Adrenal gland (tissue), 12 donors: ENCODE results near the gene ZP1. TPM values are rescaled to one million over a fixed set of nuclear protein-coding genes. Genes with fewer than 3 reads are reported as not detected.

Experiments used
- DNase-seq, 7 donors: peaks; one replicate each; pipeline ENCODE4 v3.0.0-alpha.2; 2019 to 2020
- H3K27ac ChIP-seq, 5 donors: fragments of 200-600 bp; sonication (generic) in 4 of 5; 1 replicate in 3 of 5; 2 replicates in 2 of 5; pipeline versions ENCODE4 v1.5.1 to v1.8.0; 2016 to 2020; ENCODE audit warnings: mild to moderate bottlenecking in 1 of 5
- H3K27me3 ChIP-seq: fragments of 200-600 bp; 2 replicates; pipeline ENCODE4 v1.8.0; 2021
- H3K36me3 ChIP-seq, 2 donors: fragments of 200-600 bp; replicated peaks in 1 of 2; 1 replicate in 1 of 2; 2 replicates in 1 of 2; pipeline versions ENCODE4 v1.5.1 to v1.8.0; 2018 to 2022
- H3K4me1 ChIP-seq, 2 donors: fragments of 200-600 bp; replicated peaks in 1 of 2; 1 replicate in 1 of 2; 2 replicates in 1 of 2; pipeline versions ENCODE4 v1.5.1 to v1.8.0; 2018 to 2021
- H3K4me3 ChIP-seq, 4 donors: fragments of 200-600 bp; sonication (generic) in 3 of 4; one replicate each; pipeline ENCODE4 v1.5.1; 2016 to 2018
- H3K9me3 ChIP-seq, 3 donors: fragments of 200-600 bp; sonication (generic) in 1 of 3; replicated peaks in 1 of 3; 1 replicate in 2 of 3; 2 replicates in 1 of 3; pipeline versions ENCODE4 v1.5.1 to v1.8.0; 2016 to 2021
- POLR2A ChIP-seq, 2 donors: fragments of 450-650 bp; IDR thresholded peaks; one replicate each; pipeline ENCODE4 v1.6.1; 2017; ENCODE audit warnings: antibody characterized with exemption in 2 of 2, mild to moderate bottlenecking in 2 of 2, moderate library complexity in 1 of 2
- WGBS, 4 donors: extraction: QIAGEN DNeasy Blood & Tissue Kit in 2 of 4; methylation state at CpG; one replicate each; pipeline versions ENCODE4 v1.1.5 to v1.1.7; 2013 to 2017; 5-methylcytosine and 5-hydroxymethylcytosine counted together
- intact Hi-C, 2 donors: fragments of 100-400 bp; cut with DNase I; formaldehyde crosslinking; loops; one replicate each; pipeline versions ENCODE4 v1.14.1 to v1.15.0; 2022 to 2023
- polyA plus RNA-seq, 3 donors: library from polyadenylated mRNA; stranded (reverse); fragments of 200-250 nt in 2 of 3; fragments of 350-450 nt in 1 of 3; fragmentation: Illumina TruSeq in 1 of 3; extraction: RNeasy Lipid Tissue Mini Kit (QIAGEN cat#74804) in 1 of 3; gene quantifications; one replicate each; pipeline ENCODE4 v1.2.3, GENCODE V29; 2013 to 2014
- total RNA-seq, 9 donors: library from RNA; depleted of rRNA in 4 of 9; stranded (reverse); fragments of >200 nt in 4 of 9; fragments of 120-200 nt in 1 of 9; fragmentation: NEBNext Ultra II Directional in 1 of 9; extraction: Animal tissue kit (Norgen Biotek cat#: 25700) in 1 of 9; gene quantifications; one replicate each; pipeline versions ENCODE4 v1.1.0 to v1.2.4, GENCODE V29; 2013 to 2023
- TF ChIP-seq, protein P1 (sequence below), 6 experiments: fragments of 450-650 bp in 4 of 6; fragments of 200-600 bp in 2 of 6; sonication (generic) in 1 of 6; IDR thresholded peaks; 1 replicate in 5 of 6; 2 replicates in 1 of 6; pipeline versions ENCODE4 v1.5.1 to v1.8.0; 2016 to 2021; ENCODE audit warnings: antibody characterized with exemption in 6 of 6, mild to moderate bottlenecking in 2 of 6, moderate library complexity in 1 of 6
- donor health status: healthy with polysubstance abuse.
- donor health status: Bipolar disorder and iron deficiency.
- donor health status: DM: yes; HTN: yes; CAD: no.
- donor health status: DM: no; HTN: no; CAD: no.
- donor health status: DM: no; HTN: no; CAD: no.
- donor health status: DM: yes; HTN: yes; CAD: no.

The ZP1 gene
- total and polyA plus RNA-seq, 12 donors = 0.24 to 6.3 (median 0.71) TPM; not detected in 2

- Histone ChIP-seq H3K4me3 (no peak overlapping the region), H3K27ac (peak overlapping the region in 2 of 5 donors; percentile 15 to 20), H3K4me1 (peaks cover 24 to 54% of the 10 kb centered on the region in 2 donors), H3K27me3 (no peaks in the 10 kb centered on the region), H3K9me3 (no peaks in the 10 kb centered on the region), H3K36me3 (peaks cover 0 to 34% of the 10 kb centered on the region in 2 donors)
- WGBS, 4 donors = 81 to 86% (median 84%) methylated on average over 1 of the region's 1 CpG
- TF ChIP-seq, protein P1, sequence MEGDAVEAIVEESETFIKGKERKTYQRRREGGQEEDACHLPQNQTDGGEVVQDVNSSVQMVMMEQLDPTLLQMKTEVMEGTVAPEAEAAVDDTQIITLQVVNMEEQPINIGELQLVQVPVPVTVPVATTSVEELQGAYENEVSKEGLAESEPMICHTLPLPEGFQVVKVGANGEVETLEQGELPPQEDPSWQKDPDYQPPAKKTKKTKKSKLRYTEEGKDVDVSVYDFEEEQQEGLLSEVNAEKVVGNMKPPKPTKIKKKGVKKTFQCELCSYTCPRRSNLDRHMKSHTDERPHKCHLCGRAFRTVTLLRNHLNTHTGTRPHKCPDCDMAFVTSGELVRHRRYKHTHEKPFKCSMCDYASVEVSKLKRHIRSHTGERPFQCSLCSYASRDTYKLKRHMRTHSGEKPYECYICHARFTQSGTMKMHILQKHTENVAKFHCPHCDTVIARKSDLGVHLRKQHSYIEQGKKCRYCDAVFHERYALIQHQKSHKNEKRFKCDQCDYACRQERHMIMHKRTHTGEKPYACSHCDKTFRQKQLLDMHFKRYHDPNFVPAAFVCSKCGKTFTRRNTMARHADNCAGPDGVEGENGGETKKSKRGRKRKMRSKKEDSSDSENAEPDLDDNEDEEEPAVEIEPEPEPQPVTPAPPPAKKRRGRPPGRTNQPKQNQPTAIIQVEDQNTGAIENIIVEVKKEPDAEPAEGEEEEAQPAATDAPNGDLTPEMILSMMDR (IDR thresholded peaks at IDR 0.05) = no peak
- no peak for TF ChIP-seq POLR2A (IDR thresholded peaks at IDR 0.05)
- intact Hi-C loops = no loop called here
- DNase-seq = no peak
Observed at GRCh38 chr11:60919320-60919719, 52.0 kb downstream of the ZP1 start.

GRCh38 chr11:60919956-60920355 is 52.6 kb downstream of the ZP1 start:
- 35 to 50% (median 35%) methylated on average over 2 of the region's 2 CpGs for WGBS, 4 donors
- no peaks in the 10 kb centered on the region for H3K9me3 ChIP-seq
- no peaks in the 10 kb centered on the region for H3K27me3 ChIP-seq
- no peak for TF ChIP-seq POLR2A (IDR thresholded peaks at IDR 0.05)
- TF ChIP-seq, protein P1 (IDR thresholded peaks at IDR 0.05) = no peak
- peaks cover 0 to 34% of the 10 kb centered on the region in 2 donors for H3K36me3 ChIP-seq
- DNase-seq = peak in 6 of 7 donors; percentile 50 to 69 (median 58)
- H3K27ac ChIP-seq = peak overlapping the region in 1 of 5 donors; percentile 20
- H3K4me1 ChIP-seq = peaks cover 30 to 57% of the 10 kb centered on the region in 2 donors
- intact Hi-C loops = no loop called here
- H3K4me3 ChIP-seq = no peak overlapping the region

- Histone ChIP-seq H3K27me3 (no peaks in the 10 kb centered on the region), H3K27ac (no peak overlapping the region), H3K4me1 (peaks cover 25 to 48% of the 10 kb centered on the region in 2 donors), H3K36me3 (peaks cover 0 to 34% of the 10 kb centered on the region in 2 donors), H3K9me3 (no peaks in the 10 kb centered on the region), H3K4me3 (no peak overlapping the region)
- intact Hi-C loops = no loop called here
- 87 to 98% (median 94%) methylated on average over 6 to 11 of the region's 11 CpGs for WGBS, 4 donors
- TF ChIP-seq POLR2A (IDR thresholded peaks at IDR 0.05) = no peak
- TF ChIP-seq, protein P1 (IDR thresholded peaks at IDR 0.05) = no peak
- DNase-seq = no peak
Observed at GRCh38 chr11:60921259-60921658, 53.9 kb downstream of the ZP1 start.

GRCh38 chr11:60921777-60922335 is 54.5 kb downstream of the ZP1 start:
- H3K9me3 ChIP-seq = no peaks in the 10 kb centered on the region
- peaks cover 19 to 42% of the 10 kb centered on the region in 2 donors for H3K4me1 ChIP-seq
- H3K27me3 ChIP-seq = no peaks in the 10 kb centered on the region
- H3K4me3 ChIP-seq = no peak overlapping the region
- no peak overlapping the region for H3K27ac ChIP-seq
- H3K36me3 ChIP-seq = peaks cover 0 to 34% of the 10 kb centered on the region in 2 donors
- no peak for DNase-seq
- intact Hi-C loops = no loop called here
- no peak for TF ChIP-seq POLR2A (IDR thresholded peaks at IDR 0.05)
- TF ChIP-seq, protein P1 (IDR thresholded peaks at IDR 0.05) = no peak
- 56 to 81% (median 76%) methylated on average over 6 to 23 of the region's 23 CpGs for WGBS, 4 donors
